Mesendoderm (in vitro differentiated cells): ENCODE data around the gene MGME1.

Source experiments
- DNase-seq: peaks from one replicate; pipeline ENCODE4 v3.0.0; 2013
- H2AK5ac ChIP-seq: 2 replicates; pipeline ENCODE4 v1.6.1; 2013; ENCODE audit warnings: low read length, inconsistent platforms
- H2BK120ac ChIP-seq: 2 replicates; pipeline ENCODE4 v1.6.1; 2013; ENCODE audit warnings: low read depth, mild to moderate bottlenecking, low read length, moderate library complexity, mixed read lengths
- H2BK15ac ChIP-seq: replicated peaks from 2 replicates; pipeline ENCODE4 v1.6.1; 2013; ENCODE audit warnings: low read depth, mild to moderate bottlenecking, moderate library complexity
- H2BK5ac ChIP-seq: 2 replicates; pipeline ENCODE4 v1.6.1; 2013; ENCODE audit warnings: low read length, inconsistent platforms
- H3K18ac ChIP-seq: 2 replicates; pipeline ENCODE4 v1.6.1; 2013; ENCODE audit warnings: mild to moderate bottlenecking, low read length, mixed read lengths
- H3K23ac ChIP-seq: one replicate; pipeline ENCODE4 v1.6.1; 2013; ENCODE audit warnings: low read length
- H3K27ac ChIP-seq: 2 replicates; pipeline ENCODE4 v1.5.1; 2013; ENCODE audit warnings: low read depth, mild to moderate bottlenecking, inconsistent platforms, low read length, moderate library complexity
- H3K27me3 ChIP-seq: 2 replicates; pipeline ENCODE4 v1.6.1; 2013; ENCODE audit warnings: low read length, control low read depth, mild to moderate bottlenecking, inconsistent platforms; ENCODE audit not compliant: insufficient read depth, poor library complexity
- H3K36me3 ChIP-seq: 2 replicates; pipeline ENCODE4 v1.6.1; 2013; ENCODE audit warnings: low read length, inconsistent platforms; ENCODE audit not compliant: control insufficient read depth, insufficient read depth
- H3K4ac ChIP-seq: one replicate; pipeline ENCODE4 v1.6.1; 2013; ENCODE audit warnings: low read depth, mild to moderate bottlenecking, low read length, moderate library complexity
- H3K4me1 ChIP-seq: 2 replicates; pipeline ENCODE4 v1.6.1; 2013; ENCODE audit warnings: low read depth, low read length, inconsistent platforms; ENCODE audit not compliant: control insufficient read depth
- H3K4me2 ChIP-seq: 2 replicates; pipeline ENCODE4 v1.6.1; 2013; ENCODE audit warnings: low read length
- H3K4me3 ChIP-seq: 2 replicates; pipeline ENCODE4 v1.5.1; 2013; ENCODE audit warnings: mild to moderate bottlenecking, low read length
- H3K56ac ChIP-seq: one replicate; pipeline ENCODE4 v1.6.1; 2013; ENCODE audit warnings: low read length
- H3K79me1 ChIP-seq: 2 replicates; pipeline ENCODE4 v1.6.1; 2013; ENCODE audit warnings: low read length, inconsistent platforms
- H3K79me2 ChIP-seq: 2 replicates; pipeline ENCODE4 v1.6.1; 2013; ENCODE audit warnings: mild to moderate bottlenecking, low read length; ENCODE audit not compliant: control insufficient read depth, insufficient read depth
- H3K9ac ChIP-seq: 2 replicates; pipeline ENCODE4 v1.6.1; 2013; ENCODE audit warnings: low read length, inconsistent platforms
- H4K5ac ChIP-seq: one replicate; pipeline ENCODE4 v1.6.1; 2013; ENCODE audit warnings: low read length
- H4K8ac ChIP-seq: one replicate; pipeline ENCODE4 v1.6.1; 2013; ENCODE audit warnings: low read depth, mild to moderate bottlenecking, control low read depth, low read length, moderate library complexity
- WGBS: extraction: QIAGEN DNeasy Blood & Tissue Kit; methylation state at CpG from one replicate; pipeline ENCODE4 v1.1.7; 2013; ENCODE audit warnings: low lambda C conversion rate, missing lambda C conversion rate; ENCODE audit not compliant: insufficient coverage; ENCODE audit errors: extremely low coverage; 5-methylcytosine and 5-hydroxymethylcytosine counted together

The MGME1 gene

DNA sequence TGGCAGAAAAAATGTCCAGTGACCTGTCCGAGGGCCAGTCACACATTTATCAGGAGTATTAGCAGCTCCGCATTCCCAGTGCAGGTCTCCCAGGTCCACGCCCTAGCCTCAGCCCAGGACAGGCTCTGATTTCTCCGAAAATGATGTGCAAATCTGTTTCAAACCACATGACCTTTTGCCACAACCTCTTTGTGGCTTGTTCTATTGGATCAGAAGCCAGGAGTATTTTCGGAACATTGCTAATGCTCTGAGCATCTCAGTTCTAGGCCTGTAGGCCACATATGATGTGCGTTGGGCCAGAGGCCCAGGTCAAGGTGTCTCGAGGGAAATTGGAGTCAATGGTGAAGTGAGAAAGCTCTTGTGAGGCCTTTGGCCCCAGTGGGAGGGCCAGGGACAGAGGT lies 40.6 kb upstream of the MGME1 start:
- Histone ChIP-seq H2BK5ac (no peak overlapping the region), H3K27me3 (no peaks in the 10 kb centered on the region), H2AK5ac (no peak overlapping the region), H3K23ac (no peak overlapping the region), H3K36me3 (no peaks in the 10 kb centered on the region), H3K79me1 (no peaks in the 10 kb centered on the region), H3K18ac (no peak overlapping the region), H3K27ac (no peak overlapping the region), H2BK15ac (no peak overlapping the region), H2BK120ac (no peak overlapping the region), H3K4me2 (no peak overlapping the region), H4K8ac (no peak overlapping the region), H3K56ac (no peak overlapping the region), H3K4me1 (no peaks in the 10 kb centered on the region), H4K5ac (no peak overlapping the region), H3K4ac (no peak overlapping the region), H3K9ac (no peak overlapping the region), H3K4me3 (no peak overlapping the region), H3K79me2 (no peaks in the 10 kb centered on the region)
- no peak for DNase-seq
- no CpG with 5 or more reads among the region's 7 CpGs for WGBS

DNA sequence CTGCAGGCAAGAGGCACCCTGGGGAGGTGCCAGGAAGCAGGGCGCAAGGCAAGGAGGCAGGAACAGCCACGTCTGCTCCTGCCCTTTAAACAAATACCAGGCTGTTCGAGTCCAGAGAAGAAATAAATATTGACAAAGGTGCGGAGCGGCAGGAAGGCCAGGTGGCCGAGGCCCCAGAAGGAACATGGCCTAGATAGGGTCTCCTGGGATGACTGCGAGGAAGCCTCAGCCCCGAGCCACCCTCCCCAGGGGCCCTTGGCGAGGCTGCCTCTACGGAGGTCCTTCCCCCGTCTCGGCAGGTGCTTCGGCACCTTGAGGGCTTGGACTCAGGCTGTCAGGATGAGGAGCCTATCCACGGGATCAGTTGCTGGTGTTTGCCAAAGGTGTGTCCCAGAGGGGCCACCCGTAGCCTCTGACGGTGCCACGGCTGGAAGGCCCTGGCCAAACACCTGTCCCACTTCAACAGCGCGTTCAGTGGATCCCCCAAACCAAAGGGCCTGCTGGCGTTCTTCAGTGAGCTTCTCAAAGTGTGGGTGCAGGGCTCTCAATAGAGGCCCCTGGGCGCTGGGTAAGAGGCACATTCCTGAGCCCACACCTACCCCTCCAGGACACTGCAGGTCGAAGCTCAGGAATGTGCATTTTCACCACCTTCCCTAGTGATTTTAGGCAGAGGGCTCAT lies 40.0 kb upstream of the MGME1 start:
- no peaks in the 10 kb centered on the region for H3K79me2 ChIP-seq
- no peak overlapping the region for H3K9ac ChIP-seq
- no peak overlapping the region for H2BK5ac ChIP-seq
- H3K36me3 ChIP-seq = no peaks in the 10 kb centered on the region
- no peaks in the 10 kb centered on the region for H3K4me1 ChIP-seq
- no peaks in the 10 kb centered on the region for H3K27me3 ChIP-seq
- WGBS = no CpG with 5 or more reads among the region's 22 CpGs
- H3K4me3 ChIP-seq = no peak overlapping the region
- H2BK15ac ChIP-seq = no peak overlapping the region
- no peak overlapping the region for H3K56ac ChIP-seq
- H4K8ac ChIP-seq = no peak overlapping the region
- H2BK120ac ChIP-seq = no peak overlapping the region
- H3K27ac ChIP-seq = no peak overlapping the region
- no peak overlapping the region for H3K4ac ChIP-seq
- no peak overlapping the region for H2AK5ac ChIP-seq
- H3K18ac ChIP-seq = no peak overlapping the region
- H3K23ac ChIP-seq = no peak overlapping the region
- H3K79me1 ChIP-seq = no peaks in the 10 kb centered on the region
- no peak overlapping the region for H4K5ac ChIP-seq
- peak; percentile 55 for DNase-seq
- H3K4me2 ChIP-seq = no peak overlapping the region

- Histone ChIP-seq H3K18ac (no peak overlapping the region), H3K36me3 (no peaks in the 10 kb centered on the region), H3K9ac (no peak overlapping the region), H3K56ac (no peak overlapping the region), H3K27ac (no peak overlapping the region), H3K27me3 (no peaks in the 10 kb centered on the region), H2BK15ac (no peak overlapping the region), H2AK5ac (no peak overlapping the region), H4K5ac (no peak overlapping the region), H3K4me2 (no peak overlapping the region), H2BK5ac (no peak overlapping the region), H3K4ac (no peak overlapping the region), H3K23ac (no peak overlapping the region), H4K8ac (no peak overlapping the region), H3K79me2 (no peaks in the 10 kb centered on the region), H2BK120ac (no peak overlapping the region), H3K4me1 (peaks cover 4% of the 10 kb centered on the region), H3K4me3 (no peak overlapping the region), H3K79me1 (no peaks in the 10 kb centered on the region)
- WGBS = no CpG with 5 or more reads among the region's 1 CpG
- DNase-seq = no peak
Observed at GRCh38 chr20:17931513-17931912, 37.3 kb upstream of the MGME1 start.

- no peak overlapping the region for H4K8ac ChIP-seq
Observed at GRCh38 chr20:17932396-17932795, 36.4 kb upstream of the MGME1 start.

DNA sequence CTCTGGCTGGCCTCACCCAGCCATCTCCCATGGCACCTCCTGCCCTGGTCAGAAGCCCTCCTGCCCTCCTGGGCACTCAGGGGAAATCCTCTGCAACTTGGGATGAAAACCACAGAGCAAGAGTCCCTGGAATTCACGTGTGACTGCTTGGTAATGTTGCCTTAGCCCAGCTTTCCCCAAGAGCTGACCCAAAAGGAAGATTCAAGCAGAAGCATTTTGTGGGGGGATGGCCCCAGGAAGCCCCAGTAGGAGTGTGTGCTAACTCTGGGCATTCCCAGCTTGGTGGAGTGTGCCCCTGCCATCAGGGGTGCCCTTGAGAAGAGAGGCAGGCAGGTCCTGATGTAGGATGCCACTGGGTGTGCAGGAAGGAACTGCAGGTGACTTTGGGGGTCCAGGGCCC lies 35.7 kb upstream of the MGME1 start:
- Histone ChIP-seq H3K79me2 (no peaks in the 10 kb centered on the region), H3K79me1 (no peaks in the 10 kb centered on the region), H3K4me3 (no peak overlapping the region), H3K23ac (no peak overlapping the region), H3K4me2 (no peak overlapping the region), H3K56ac (no peak overlapping the region), H3K4me1 (peaks cover 4% of the 10 kb centered on the region), H3K36me3 (no peaks in the 10 kb centered on the region), H3K27ac (no peak overlapping the region), H2BK15ac (no peak overlapping the region), H3K18ac (no peak overlapping the region), H2AK5ac (no peak overlapping the region), H3K27me3 (no peaks in the 10 kb centered on the region), H2BK120ac (no peak overlapping the region), H2BK5ac (no peak overlapping the region), H4K8ac (no peak overlapping the region), H3K4ac (no peak overlapping the region), H4K5ac (no peak overlapping the region), H3K9ac (no peak overlapping the region)
- no peak for DNase-seq
- WGBS = no CpG with 5 or more reads among the region's 1 CpG

More at GRCh38 chr20:17932396-17932795, 36.4 kb upstream of the MGME1 start:
- Histone ChIP-seq H3K4me2 (no peak overlapping the region), H2BK120ac (no peak overlapping the region), H3K18ac (no peak overlapping the region), H2BK5ac (no peak overlapping the region), H3K36me3 (no peaks in the 10 kb centered on the region), H2BK15ac (no peak overlapping the region), H3K4me1 (peaks cover 4% of the 10 kb centered on the region), H3K4me3 (no peak overlapping the region), H3K56ac (no peak overlapping the region), H4K5ac (no peak overlapping the region), H3K79me2 (no peaks in the 10 kb centered on the region), H2AK5ac (no peak overlapping the region), H3K4ac (no peak overlapping the region), H3K9ac (no peak overlapping the region), H3K27me3 (no peaks in the 10 kb centered on the region), H3K79me1 (no peaks in the 10 kb centered on the region), H3K23ac (no peak overlapping the region), H3K27ac (no peak overlapping the region)
- no CpG with 5 or more reads among the region's 5 CpGs for WGBS
- DNase-seq = no peak

- DNase-seq = no peak
- no peaks in the 10 kb centered on the region for H3K79me1 ChIP-seq
Observed at GRCh38 chr20:17933711-17934110, 35.1 kb upstream of the MGME1 start.

More at GRCh38 chr20:17933711-17934110, 35.1 kb upstream of the MGME1 start:
- Histone ChIP-seq H3K27me3 (no peaks in the 10 kb centered on the region), H3K56ac (no peak overlapping the region), H3K4me2 (no peak overlapping the region), H3K4me1 (peaks cover 5% of the 10 kb centered on the region), H4K5ac (no peak overlapping the region), H3K79me2 (no peaks in the 10 kb centered on the region), H3K36me3 (no peaks in the 10 kb centered on the region), H2BK120ac (no peak overlapping the region), H2BK15ac (no peak overlapping the region), H3K23ac (no peak overlapping the region), H2BK5ac (no peak overlapping the region), H3K27ac (no peak overlapping the region), H3K9ac (no peak overlapping the region), H3K4ac (no peak overlapping the region), H4K8ac (no peak overlapping the region), H2AK5ac (no peak overlapping the region), H3K4me3 (no peak overlapping the region), H3K18ac (no peak overlapping the region)
- no CpG with 5 or more reads among the region's 5 CpGs for WGBS
